Keratinocyte (primary cell): ENCODE results near the gene NLRP7. TPM values are rescaled to one million over a fixed set of nuclear protein-coding genes. Genes with fewer than 3 reads are reported as not detected.
"Not testable (repeated sequence)": the region's sequence is repeated elsewhere in the genome, so short reads cannot be mapped to it uniquely, and the experiment has no call there.

ENCODE experiments used
- DNase-seq: peaks from one replicate; pipeline ENCODE4 v3.0.0-alpha.2; 2011; ENCODE audit warnings: low read depth, missing footprints, low spot score
- FAIRE-seq: peaks from 2 replicates; lab custom pipeline; 2011; peaks lifted over from hg19 to GRCh38; lab: Jason Lieb, UNC
- H2AFZ ChIP-seq: 2 replicates; pipeline ENCODE4 v1.6.0; 2012; ENCODE audit warnings: low read length, control low read depth, inconsistent platforms; ENCODE audit not compliant: control insufficient read depth
- H3K27ac ChIP-seq: 2 replicates; pipeline ENCODE4 v1.5.1; 2011; ENCODE audit warnings: low read length; ENCODE audit not compliant: control insufficient read depth, insufficient read depth
- H3K27me3 ChIP-seq: 3 replicates; pipeline ENCODE4 v1.6.0; 2011; ENCODE audit warnings: low read length; ENCODE audit not compliant: control insufficient read depth, insufficient read depth; ENCODE audit errors: extremely low read depth
- H3K36me3 ChIP-seq, 2 experiments: 2 replicates in 1 of 2; 3 replicates in 1 of 2; pipeline ENCODE4 v1.5.1; 2011; ENCODE audit warnings: low read length in 2 of 2, mild to moderate bottlenecking in 1 of 2; ENCODE audit not compliant: control insufficient read depth in 2 of 2, insufficient read depth in 2 of 2; ENCODE audit errors: extremely low read depth in 1 of 2
- H3K4me1 ChIP-seq: 3 replicates; pipeline ENCODE4 v1.5.1; 2011; ENCODE audit warnings: low read length; ENCODE audit not compliant: control insufficient read depth, insufficient read depth; ENCODE audit errors: extremely low read depth
- H3K4me2 ChIP-seq: 3 replicates; pipeline ENCODE4 v1.6.0; 2011; ENCODE audit warnings: low read depth, low read length; ENCODE audit not compliant: control insufficient read depth, insufficient read depth; ENCODE audit errors: extremely low read depth
- H3K4me3 ChIP-seq, 3 experiments: fragments of 200-600 bp in 1 of 3; sonication (generic) in 1 of 3; 2 replicates in 2 of 3; 3 replicates in 1 of 3; pipeline ENCODE4 v1.5.1; 2011 to 2016; ENCODE audit warnings: low read length in 3 of 3, mild to moderate bottlenecking in 3 of 3, control low read depth in 2 of 3, inconsistent platforms in 1 of 3, low read depth in 1 of 3, mixed read lengths in 1 of 3, mixed run types in 1 of 3, moderate library complexity in 1 of 3; ENCODE audit not compliant: control insufficient read depth in 2 of 3, insufficient read depth in 2 of 3; ENCODE audit errors: extremely low read depth in 1 of 3
- H3K79me2 ChIP-seq: 2 replicates; pipeline ENCODE4 v1.6.0; 2012; ENCODE audit warnings: low read length; ENCODE audit not compliant: control insufficient read depth, insufficient read depth
- H3K9ac ChIP-seq: 3 replicates; pipeline ENCODE4 v1.6.0; 2011; ENCODE audit warnings: low read length; ENCODE audit not compliant: control insufficient read depth, insufficient read depth; ENCODE audit errors: extremely low read depth
- H3K9me1 ChIP-seq: 3 replicates; pipeline ENCODE4 v1.6.0; 2011; ENCODE audit warnings: low read length; ENCODE audit not compliant: control insufficient read depth, insufficient read depth; ENCODE audit errors: extremely low read depth
- H3K9me3 ChIP-seq: 2 replicates; pipeline ENCODE4 v1.5.1; 2012; ENCODE audit warnings: low read depth, low read length; ENCODE audit not compliant: control insufficient read depth
- H4K20me1 ChIP-seq: 3 replicates; pipeline ENCODE4 v1.6.0; 2011; ENCODE audit warnings: low read length; ENCODE audit not compliant: control insufficient read depth, insufficient read depth; ENCODE audit errors: extremely low read depth
- EZH2 ChIP-seq: IDR thresholded peaks from one replicate; pipeline ENCODE4 v1.6.1; 2012; ENCODE audit warnings: inconsistent platforms, mild to moderate bottlenecking, low read length, moderate library complexity
- dilution Hi-C: fragments of 300-500 bp; cut with MboI; formaldehyde crosslinking; loops from one replicate; pipeline ENCODE4 v1.7.0; 2020; ENCODE audit warnings: low sequenced_read_pairs; ENCODE audit not compliant: extremely low pct_ligation_motif_present
- polyA plus RNA-seq, 5 experiments: library from polyadenylated mRNA; depleted of rRNA in 3 of 5; stranded (reverse) in 3 of 5; stranded (forward) in 1 of 5; unstranded in 1 of 5; fragments of >200 nt; gene quantifications; 1 replicate in 1 of 5; 2 replicates in 3 of 5; 3 replicates in 1 of 5; pipeline versions ENCODE4 v1.2.1 to v1.2.3, GENCODE V29; 2011 to 2012; ENCODE audit warnings: missing spikeins in 2 of 5, low read depth in 1 of 5, low replicate concordance in 1 of 5
- TF ChIP-seq, protein P1 (sequence below), 3 experiments: IDR thresholded peaks in 1 of 3; conservative IDR thresholded peaks in 1 of 3; optimal IDR thresholded peaks in 1 of 3; 2 replicates in 2 of 3; 3 replicates in 1 of 3; pipeline versions ENCODE3 to v1.5.1; 2011; ENCODE audit warnings: low read length in 3 of 3, mild to moderate bottlenecking in 3 of 3, moderate library complexity in 2 of 3, control low read depth in 1 of 3, inconsistent platforms in 1 of 3; ENCODE audit not compliant: insufficient read depth in 2 of 3; ENCODE audit errors: extremely low read depth in 1 of 3

NLRP7 gene
- polyA plus RNA-seq, 1 donor (not counting 4 experiments of a cell fraction or from before 2014, with no cell fraction given): not detected

DNA sequence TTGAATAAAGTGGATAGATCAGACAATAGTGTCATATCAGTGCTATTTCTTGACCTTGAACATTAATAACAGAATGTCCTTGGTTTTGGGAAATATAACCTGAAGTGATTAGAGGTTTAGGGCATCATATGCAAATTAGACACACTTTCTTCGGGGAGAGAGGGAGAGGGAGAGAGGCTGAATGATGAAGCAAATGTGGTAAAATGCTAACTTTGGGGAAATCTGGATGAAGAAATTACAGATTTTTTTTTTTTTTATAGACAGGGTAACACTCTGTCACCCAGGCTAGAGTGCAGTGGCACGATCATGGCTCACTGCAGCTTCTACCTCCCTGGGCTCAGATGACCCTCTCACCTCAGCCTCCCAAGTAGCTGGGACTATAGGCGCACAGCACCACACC is 45.3 kb downstream of the NLRP7 start:
- H3K9ac ChIP-seq: no peak overlapping the region
- no peaks in the 10 kb centered on the region for H3K36me3 ChIP-seq
- no peaks in the 10 kb centered on the region for H3K4me1 ChIP-seq
- H3K4me2 ChIP-seq: no peak overlapping the region
- no peaks in the 10 kb centered on the region for H4K20me1 ChIP-seq
- H3K9me3 ChIP-seq: no peaks in the 10 kb centered on the region
- no peaks in the 10 kb centered on the region for H3K9me1 ChIP-seq
- no peak overlapping the region for H2AFZ ChIP-seq
- no peak overlapping the region for H3K4me3 ChIP-seq
- dilution Hi-C loops: no loop called here
- no peak overlapping the region for H3K27ac ChIP-seq
- TF ChIP-seq, protein P1, sequence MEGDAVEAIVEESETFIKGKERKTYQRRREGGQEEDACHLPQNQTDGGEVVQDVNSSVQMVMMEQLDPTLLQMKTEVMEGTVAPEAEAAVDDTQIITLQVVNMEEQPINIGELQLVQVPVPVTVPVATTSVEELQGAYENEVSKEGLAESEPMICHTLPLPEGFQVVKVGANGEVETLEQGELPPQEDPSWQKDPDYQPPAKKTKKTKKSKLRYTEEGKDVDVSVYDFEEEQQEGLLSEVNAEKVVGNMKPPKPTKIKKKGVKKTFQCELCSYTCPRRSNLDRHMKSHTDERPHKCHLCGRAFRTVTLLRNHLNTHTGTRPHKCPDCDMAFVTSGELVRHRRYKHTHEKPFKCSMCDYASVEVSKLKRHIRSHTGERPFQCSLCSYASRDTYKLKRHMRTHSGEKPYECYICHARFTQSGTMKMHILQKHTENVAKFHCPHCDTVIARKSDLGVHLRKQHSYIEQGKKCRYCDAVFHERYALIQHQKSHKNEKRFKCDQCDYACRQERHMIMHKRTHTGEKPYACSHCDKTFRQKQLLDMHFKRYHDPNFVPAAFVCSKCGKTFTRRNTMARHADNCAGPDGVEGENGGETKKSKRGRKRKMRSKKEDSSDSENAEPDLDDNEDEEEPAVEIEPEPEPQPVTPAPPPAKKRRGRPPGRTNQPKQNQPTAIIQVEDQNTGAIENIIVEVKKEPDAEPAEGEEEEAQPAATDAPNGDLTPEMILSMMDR (optimal IDR thresholded peaks at IDR 0.05 in 1 of 3, IDR thresholded peaks at IDR 0.05 in 1 of 3, conservative IDR thresholded peaks at IDR 0.05 in 1 of 3; ENCODE audit: extremely low read depth in 1 of 3, insufficient read depth in 2 of 3, low read length in 3 of 3): no peak
- no peak for TF ChIP-seq EZH2
- H3K79me2 ChIP-seq: no peaks in the 10 kb centered on the region
- H3K27me3 ChIP-seq: no peaks in the 10 kb centered on the region
- no peak for FAIRE-seq
- no peak for DNase-seq

DNA sequence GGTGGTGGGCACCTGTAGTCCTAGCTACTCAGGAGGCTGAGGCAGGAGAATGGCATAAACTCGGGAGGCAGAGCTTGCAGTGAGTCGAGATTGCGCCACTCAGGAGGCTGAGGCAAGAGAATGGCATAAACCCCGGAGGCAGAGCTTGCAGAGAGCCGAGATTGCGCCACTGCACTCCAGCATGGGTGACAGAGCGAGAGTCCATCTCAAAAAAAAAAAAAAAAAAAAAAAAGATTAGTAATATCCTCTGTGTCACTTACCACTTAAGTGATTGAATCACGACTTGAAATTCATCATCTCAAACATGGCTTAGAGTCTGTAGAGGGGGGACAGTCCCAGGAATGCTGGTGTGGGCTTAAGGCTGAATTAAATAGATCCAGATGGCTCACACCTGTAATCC is 46.2 kb downstream of the NLRP7 start:
- H3K79me2 ChIP-seq, H3K27me3 ChIP-seq, H3K27ac ChIP-seq, FAIRE-seq, dilution Hi-C loops, H2AFZ ChIP-seq, DNase-seq, H3K4me2 ChIP-seq, H3K9ac ChIP-seq, H3K4me3 ChIP-seq, H3K9me1 ChIP-seq, H3K4me1 ChIP-seq, H3K36me3 ChIP-seq, H3K9me3 ChIP-seq, H4K20me1 ChIP-seq: not testable (repeated sequence)

DNA sequence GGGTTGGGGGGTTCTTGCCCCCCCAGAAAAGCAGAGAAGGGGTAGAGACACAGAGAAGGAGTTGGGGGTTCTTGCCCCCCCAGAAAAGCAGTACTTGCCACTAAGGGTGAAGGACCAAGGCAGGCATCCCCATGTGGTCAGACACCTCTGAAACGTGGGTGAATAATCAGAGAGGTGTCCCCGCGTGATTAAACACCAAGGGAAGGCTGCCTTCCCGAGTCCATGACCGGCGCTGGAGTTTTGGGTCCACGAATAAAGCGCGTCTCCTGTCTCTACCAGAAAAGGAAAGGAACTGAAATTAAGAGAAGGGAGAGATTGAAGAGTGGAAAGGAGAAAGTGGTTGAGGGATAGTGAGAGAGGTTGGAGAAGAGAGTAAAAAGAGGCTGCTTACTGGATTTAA is 47.7 kb downstream of the NLRP7 start:
- H3K4me1 ChIP-seq, dilution Hi-C loops, H3K36me3 ChIP-seq, H3K4me2 ChIP-seq, H3K9me3 ChIP-seq, H3K9me1 ChIP-seq, H4K20me1 ChIP-seq, H3K9ac ChIP-seq, H3K79me2 ChIP-seq, FAIRE-seq, H3K4me3 ChIP-seq, DNase-seq, H3K27ac ChIP-seq, H2AFZ ChIP-seq, H3K27me3 ChIP-seq: not testable (repeated sequence)

DNA sequence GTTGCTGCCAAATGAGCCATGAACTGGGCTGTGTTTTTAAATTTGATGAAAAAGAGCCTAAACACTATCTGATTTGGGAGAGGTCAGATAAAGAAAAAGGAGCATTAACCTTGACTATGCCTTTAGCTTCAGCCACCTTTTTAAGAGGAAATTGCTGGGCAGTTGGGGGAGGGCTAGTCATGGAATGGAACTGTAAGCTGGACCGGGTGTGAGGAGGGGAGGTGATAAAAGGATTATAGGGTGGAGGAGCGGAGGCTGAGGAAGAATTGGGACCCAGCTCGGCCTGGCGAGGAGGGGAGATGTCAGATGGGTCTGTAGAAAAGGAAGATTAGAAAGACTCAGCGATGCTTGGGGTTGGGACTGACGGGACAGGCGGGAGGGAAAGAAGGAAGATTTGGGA is 48.6 kb downstream of the NLRP7 start:
- H3K4me1 ChIP-seq, H3K9ac ChIP-seq, H4K20me1 ChIP-seq, H3K36me3 ChIP-seq, H3K9me3 ChIP-seq, H3K27ac ChIP-seq, FAIRE-seq, DNase-seq, H2AFZ ChIP-seq, dilution Hi-C loops, H3K79me2 ChIP-seq, H3K4me3 ChIP-seq, H3K27me3 ChIP-seq, H3K4me2 ChIP-seq, H3K9me1 ChIP-seq: not testable (repeated sequence)
